SK-N-SH treated with all-trans-retinoic acid at 6 μM for 48 hours (cell line): ENCODE data around the gene CPNE5.

Experiments used
- ATAC-seq: fragments of 200-7000 bp; cut with Tn5 transposase; 3 replicates; pipeline ENCODE4 v1.9.1; 2020; ENCODE audit warnings: mild to moderate bottlenecking, moderate library complexity
- BACH2 ChIP-seq: fragments of 250-450 bp; sonication (Bioruptor Pico); IDR thresholded peaks from 2 replicates; pipeline ENCODE4 v1.9.0; 2021; ENCODE audit warnings: mild to moderate bottlenecking, borderline replicate concordance
- CSDC2 ChIP-seq: fragments of 250-450 bp; sonication (Bioruptor Pico); IDR thresholded peaks from 2 replicates; pipeline ENCODE4 v1.5.0; 2020; ENCODE audit warnings: mild to moderate bottlenecking, moderate library complexity
- ESRRG ChIP-seq: fragments of 250-450 bp; sonication (Bioruptor Pico); IDR thresholded peaks from 2 replicates; pipeline ENCODE4 v1.6.1; 2021; ENCODE audit warnings: mild to moderate bottlenecking
- GLIS3 ChIP-seq: fragments of 250-450 bp; sonication (Bioruptor Pico); IDR thresholded peaks from 2 replicates; pipeline ENCODE4 v1.5.0; 2020; ENCODE audit warnings: mild to moderate bottlenecking, moderate library complexity
- ISL1 ChIP-seq: fragments of 250-450 bp; sonication (Bioruptor Pico); IDR thresholded peaks from 2 replicates; pipeline ENCODE4 v2.1.2; 2022; ENCODE audit warnings: mild to moderate bottlenecking, moderate library complexity
- OSR1 ChIP-seq: fragments of 250-450 bp; sonication (Bioruptor Pico); IDR thresholded peaks from 2 replicates; pipeline ENCODE4 v1.8.0; 2022; ENCODE audit warnings: moderate library complexity, mild to moderate bottlenecking, inconsistent platforms
- TCF4 ChIP-seq: fragments of 250-450 bp; sonication (Bioruptor Pico); IDR thresholded peaks from 2 replicates; pipeline ENCODE4 v1.8.0; 2021; ENCODE audit warnings: mild to moderate bottlenecking, moderate library complexity, borderline replicate concordance
- ZC3H10 ChIP-seq: fragments of 250-450 bp; sonication (Bioruptor Pico); IDR thresholded peaks from 2 replicates; pipeline ENCODE4 v1.5.1; 2021; ENCODE audit warnings: mild to moderate bottlenecking, moderate library complexity
- ZFP30 ChIP-seq: fragments of 450-650 bp; formaldehyde crosslinking; IDR thresholded peaks from 2 replicates; pipeline ENCODE4 v1.5.0; 2022; ENCODE audit warnings: mild to moderate bottlenecking, moderate library complexity
- ZNF70 ChIP-seq: fragments of 450-650 bp; formaldehyde crosslinking; IDR thresholded peaks from 2 replicates; pipeline ENCODE4 v1.5.0; 2020; ENCODE audit warnings: mild to moderate bottlenecking, moderate library complexity
- ZNF8 ChIP-seq: fragments of 450-650 bp; formaldehyde crosslinking; IDR thresholded peaks from 2 replicates; pipeline ENCODE4 v1.5.0; 2020; ENCODE audit warnings: mild to moderate bottlenecking, moderate library complexity
- TF ChIP-seq, protein P1 (sequence below): fragments of 250-450 bp; sonication (Bioruptor Pico); IDR thresholded peaks from 2 replicates; pipeline ENCODE4 v1.8.0; 2020; ENCODE audit warnings: mild to moderate bottlenecking, moderate library complexity, borderline replicate concordance
- TF ChIP-seq, protein P2 (sequence below): fragments of 250-450 bp; sonication (Bioruptor Pico); IDR thresholded peaks from 2 replicates; pipeline ENCODE4 v1.8.0; 2021; ENCODE audit warnings: low read depth, mild to moderate bottlenecking, moderate library complexity, borderline replicate concordance
- TF ChIP-seq, protein P3 (sequence below): fragments of 250-450 bp; sonication (Bioruptor Pico); IDR thresholded peaks from 2 replicates; pipeline ENCODE4 v1.5.1; 2020; ENCODE audit warnings: low read depth, mild to moderate bottlenecking, moderate library complexity
- TF ChIP-seq, protein P4 (sequence below): fragments of 250-450 bp; sonication (Bioruptor Pico); IDR thresholded peaks from 2 replicates; pipeline ENCODE4 v1.5.0; 2020; ENCODE audit warnings: mild to moderate bottlenecking, moderate library complexity

The CPNE5 gene

DNA sequence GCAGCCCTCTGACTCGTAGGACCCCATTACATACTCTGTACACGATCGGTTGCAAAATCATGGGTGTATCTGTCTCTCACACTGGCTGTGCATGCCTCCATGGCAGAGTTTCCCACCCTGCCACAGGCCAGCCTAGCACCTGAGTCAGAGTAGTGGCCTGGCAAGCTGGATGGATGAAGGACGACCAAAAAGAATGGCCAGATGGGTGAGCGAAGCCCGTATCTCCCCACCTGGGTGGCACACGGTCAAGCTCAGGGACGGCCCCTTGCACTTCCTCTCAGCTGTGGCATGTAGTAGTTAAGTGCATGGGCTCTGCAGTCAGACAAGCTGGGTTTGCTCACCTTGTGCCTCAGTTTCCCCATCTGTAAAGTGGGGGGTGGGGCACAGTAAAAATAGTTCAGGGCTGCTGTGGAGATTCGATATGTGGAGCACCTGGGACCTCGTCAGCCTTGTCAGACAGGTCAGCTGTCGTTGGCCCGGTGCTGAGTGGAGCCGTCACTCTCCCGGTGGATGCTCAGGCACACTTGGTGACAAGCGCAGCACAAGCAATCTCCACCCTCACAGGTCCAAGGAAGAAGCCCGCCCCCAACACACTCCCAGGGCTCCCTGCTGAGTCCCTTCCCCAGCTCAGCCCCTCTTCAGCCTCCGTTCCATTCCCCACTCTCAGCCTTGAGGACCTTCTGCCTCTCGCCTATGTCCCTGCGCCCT is 12.6 kb downstream of the CPNE5 start (continued):
- TF ChIP-seq, protein P1, sequence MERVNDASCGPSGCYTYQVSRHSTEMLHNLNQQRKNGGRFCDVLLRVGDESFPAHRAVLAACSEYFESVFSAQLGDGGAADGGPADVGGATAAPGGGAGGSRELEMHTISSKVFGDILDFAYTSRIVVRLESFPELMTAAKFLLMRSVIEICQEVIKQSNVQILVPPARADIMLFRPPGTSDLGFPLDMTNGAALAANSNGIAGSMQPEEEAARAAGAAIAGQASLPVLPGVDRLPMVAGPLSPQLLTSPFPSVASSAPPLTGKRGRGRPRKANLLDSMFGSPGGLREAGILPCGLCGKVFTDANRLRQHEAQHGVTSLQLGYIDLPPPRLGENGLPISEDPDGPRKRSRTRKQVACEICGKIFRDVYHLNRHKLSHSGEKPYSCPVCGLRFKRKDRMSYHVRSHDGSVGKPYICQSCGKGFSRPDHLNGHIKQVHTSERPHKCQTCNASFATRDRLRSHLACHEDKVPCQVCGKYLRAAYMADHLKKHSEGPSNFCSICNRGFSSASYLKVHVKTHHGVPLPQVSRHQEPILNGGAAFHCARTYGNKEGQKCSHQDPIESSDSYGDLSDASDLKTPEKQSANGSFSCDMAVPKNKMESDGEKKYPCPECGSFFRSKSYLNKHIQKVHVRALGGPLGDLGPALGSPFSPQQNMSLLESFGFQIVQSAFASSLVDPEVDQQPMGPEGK (CRISPR knock-in tag): no peak
- TF ChIP-seq ZFP30 (CRISPR knock-in tag) (no peak), OSR1 (CRISPR knock-in tag) (no peak)

DNA sequence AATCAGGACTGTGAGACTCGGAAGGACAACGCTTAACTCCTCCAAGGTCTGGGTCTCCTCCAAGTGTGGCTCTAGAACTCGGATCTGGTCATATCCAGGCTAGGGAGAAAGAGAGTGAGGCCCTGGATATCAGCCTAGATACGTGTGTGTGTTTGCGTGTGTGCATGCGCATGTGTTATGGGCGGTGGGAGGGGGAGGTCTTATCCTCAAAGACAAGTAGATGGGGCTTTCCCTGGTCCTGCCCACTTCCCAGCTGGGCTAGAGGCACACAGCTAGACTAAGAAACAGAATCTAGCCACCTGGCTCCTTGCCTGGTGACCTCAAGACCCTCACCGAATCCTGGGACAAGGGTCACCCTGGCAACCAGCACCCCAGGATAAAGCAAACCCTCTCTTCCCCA is 13.2 kb downstream of the CPNE5 start:
- TF ChIP-seq ESRRG (CRISPR knock-in tag): no peak
- no peak for TF ChIP-seq ZC3H10 (CRISPR knock-in tag)
- TF ChIP-seq ZNF70 (CRISPR knock-in tag): no peak
- TF ChIP-seq, protein P2, sequence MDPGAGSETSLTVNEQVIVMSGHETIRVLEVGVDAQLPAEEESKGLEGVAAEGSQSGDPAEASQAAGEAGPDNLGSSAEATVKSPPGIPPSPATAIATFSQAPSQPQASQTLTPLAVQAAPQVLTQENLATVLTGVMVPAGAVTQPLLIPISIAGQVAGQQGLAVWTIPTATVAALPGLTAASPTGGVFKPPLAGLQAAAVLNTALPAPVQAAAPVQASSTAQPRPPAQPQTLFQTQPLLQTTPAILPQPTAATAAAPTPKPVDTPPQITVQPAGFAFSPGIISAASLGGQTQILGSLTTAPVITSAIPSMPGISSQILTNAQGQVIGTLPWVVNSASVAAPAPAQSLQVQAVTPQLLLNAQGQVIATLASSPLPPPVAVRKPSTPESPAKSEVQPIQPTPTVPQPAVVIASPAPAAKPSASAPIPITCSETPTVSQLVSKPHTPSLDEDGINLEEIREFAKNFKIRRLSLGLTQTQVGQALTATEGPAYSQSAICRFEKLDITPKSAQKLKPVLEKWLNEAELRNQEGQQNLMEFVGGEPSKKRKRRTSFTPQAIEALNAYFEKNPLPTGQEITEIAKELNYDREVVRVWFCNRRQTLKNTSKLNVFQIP (CRISPR knock-in tag): no peak
- no peak for TF ChIP-seq OSR1 (CRISPR knock-in tag)
- TF ChIP-seq ZFP30 (CRISPR knock-in tag): no peak
- TF ChIP-seq CSDC2 (CRISPR knock-in tag): no peak
- TF ChIP-seq, protein P1 (CRISPR knock-in tag): no peak
- no peak for TF ChIP-seq ZNF8 (CRISPR knock-in tag)
- TF ChIP-seq BACH2 (CRISPR knock-in tag): no peak
- TF ChIP-seq ISL1 (CRISPR knock-in tag): no peak
- no peak for ATAC-seq

DNA sequence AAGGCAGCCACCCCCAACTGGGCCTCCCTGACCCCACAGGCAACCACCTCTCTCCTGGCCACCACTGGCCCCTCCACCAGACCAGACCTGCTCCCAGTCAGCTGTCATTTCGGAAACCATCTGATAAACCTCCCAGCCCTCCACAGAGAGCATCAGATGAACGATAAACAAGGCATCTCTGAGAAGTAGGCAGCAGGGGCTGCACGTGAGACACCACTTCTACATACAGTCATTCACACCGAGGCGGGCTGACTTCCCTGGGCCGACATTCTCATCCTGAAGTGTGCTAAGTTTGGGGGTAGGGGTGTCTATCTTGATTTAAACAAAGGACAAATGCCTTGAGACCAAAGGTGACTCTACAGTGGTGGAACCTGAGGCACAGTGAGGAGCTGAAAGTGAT is 13.8 kb downstream of the CPNE5 start:
- TF ChIP-seq OSR1 (CRISPR knock-in tag) (no peak), TCF4 (CRISPR knock-in tag) (no peak), GLIS3 (CRISPR knock-in tag) (no peak), CSDC2 (CRISPR knock-in tag) (no peak)
- TF ChIP-seq, protein P3, sequence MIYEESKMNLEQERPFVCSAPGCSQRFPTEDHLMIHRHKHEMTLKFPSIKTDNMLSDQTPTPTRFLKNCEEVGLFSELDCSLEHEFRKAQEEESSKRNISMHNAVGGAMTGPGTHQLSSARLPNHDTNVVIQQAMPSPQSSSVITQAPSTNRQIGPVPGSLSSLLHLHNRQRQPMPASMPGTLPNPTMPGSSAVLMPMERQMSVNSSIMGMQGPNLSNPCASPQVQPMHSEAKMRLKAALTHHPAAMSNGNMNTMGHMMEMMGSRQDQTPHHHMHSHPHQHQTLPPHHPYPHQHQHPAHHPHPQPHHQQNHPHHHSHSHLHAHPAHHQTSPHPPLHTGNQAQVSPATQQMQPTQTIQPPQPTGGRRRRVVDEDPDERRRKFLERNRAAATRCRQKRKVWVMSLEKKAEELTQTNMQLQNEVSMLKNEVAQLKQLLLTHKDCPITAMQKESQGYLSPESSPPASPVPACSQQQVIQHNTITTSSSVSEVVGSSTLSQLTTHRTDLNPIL (CRISPR knock-in tag): no peak
- no peak for ATAC-seq

DNA sequence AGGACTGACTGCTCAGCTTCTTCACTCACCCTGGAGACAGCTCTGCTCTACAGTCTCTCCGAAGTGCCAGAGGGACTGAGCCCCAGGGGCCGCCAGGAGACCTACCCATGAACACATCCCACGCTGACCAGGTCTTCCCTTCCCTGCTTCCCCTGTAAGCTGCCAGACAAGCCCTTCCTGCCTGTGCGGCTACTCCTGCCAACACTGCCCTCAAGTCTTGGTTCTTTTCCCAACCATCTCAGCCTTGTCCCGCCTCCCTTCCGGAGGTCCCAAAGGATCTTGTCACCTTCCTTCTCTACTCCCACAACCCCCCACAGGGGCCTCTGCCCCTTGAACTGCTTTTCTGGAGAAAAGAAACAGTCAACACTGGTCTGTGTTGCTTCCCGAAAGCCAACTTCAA is 15.0 kb downstream of the CPNE5 start:
- no peak for ATAC-seq
- no peak for TF ChIP-seq ZNF8 (CRISPR knock-in tag)
- TF ChIP-seq GLIS3 (CRISPR knock-in tag): no peak
- TF ChIP-seq, protein P2 (CRISPR knock-in tag): no peak
- TF ChIP-seq, protein P4, sequence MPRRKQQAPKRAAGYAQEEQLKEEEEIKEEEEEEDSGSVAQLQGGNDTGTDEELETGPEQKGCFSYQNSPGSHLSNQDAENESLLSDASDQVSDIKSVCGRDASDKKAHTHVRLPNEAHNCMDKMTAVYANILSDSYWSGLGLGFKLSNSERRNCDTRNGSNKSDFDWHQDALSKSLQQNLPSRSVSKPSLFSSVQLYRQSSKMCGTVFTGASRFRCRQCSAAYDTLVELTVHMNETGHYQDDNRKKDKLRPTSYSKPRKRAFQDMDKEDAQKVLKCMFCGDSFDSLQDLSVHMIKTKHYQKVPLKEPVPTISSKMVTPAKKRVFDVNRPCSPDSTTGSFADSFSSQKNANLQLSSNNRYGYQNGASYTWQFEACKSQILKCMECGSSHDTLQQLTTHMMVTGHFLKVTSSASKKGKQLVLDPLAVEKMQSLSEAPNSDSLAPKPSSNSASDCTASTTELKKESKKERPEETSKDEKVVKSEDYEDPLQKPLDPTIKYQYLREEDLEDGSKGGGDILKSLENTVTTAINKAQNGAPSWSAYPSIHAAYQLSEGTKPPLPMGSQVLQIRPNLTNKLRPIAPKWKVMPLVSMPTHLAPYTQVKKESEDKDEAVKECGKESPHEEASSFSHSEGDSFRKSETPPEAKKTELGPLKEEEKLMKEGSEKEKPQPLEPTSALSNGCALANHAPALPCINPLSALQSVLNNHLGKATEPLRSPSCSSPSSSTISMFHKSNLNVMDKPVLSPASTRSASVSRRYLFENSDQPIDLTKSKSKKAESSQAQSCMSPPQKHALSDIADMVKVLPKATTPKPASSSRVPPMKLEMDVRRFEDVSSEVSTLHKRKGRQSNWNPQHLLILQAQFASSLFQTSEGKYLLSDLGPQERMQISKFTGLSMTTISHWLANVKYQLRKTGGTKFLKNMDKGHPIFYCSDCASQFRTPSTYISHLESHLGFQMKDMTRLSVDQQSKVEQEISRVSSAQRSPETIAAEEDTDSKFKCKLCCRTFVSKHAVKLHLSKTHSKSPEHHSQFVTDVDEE (CRISPR knock-in tag): no peak
- TF ChIP-seq, protein P1 (CRISPR knock-in tag): no peak
- TF ChIP-seq ZC3H10 (CRISPR knock-in tag): no peak
